Effector memory CD4-positive, alpha-beta T cell (primary cell): Measurements from ENCODE around the gene WDR82.

ENCODE experiments used
- DNase-seq, 3 donors: peaks; one replicate each; pipeline ENCODE4 v3.0.0-alpha.2; 2020
- H3K27ac ChIP-seq: 2 replicates; pipeline ENCODE4 v1.7.0; 2013; ENCODE audit warnings: mild to moderate bottlenecking, low read length, moderate library complexity; ENCODE audit not compliant: insufficient read depth, poor library complexity, severe bottlenecking
- H3K27me3 ChIP-seq: replicated peaks from 2 replicates; pipeline ENCODE4 v1.7.0; 2013; ENCODE audit warnings: mild to moderate bottlenecking, low read length; ENCODE audit not compliant: insufficient read depth, control insufficient read depth, poor library complexity, severe bottlenecking
- H3K36me3 ChIP-seq: 2 replicates; pipeline ENCODE4 v1.7.0; 2013; ENCODE audit warnings: mild to moderate bottlenecking, low read length, moderate library complexity; ENCODE audit not compliant: control insufficient read depth, insufficient read depth
- H3K4me1 ChIP-seq: 2 replicates; pipeline ENCODE4 v1.7.0; 2013; ENCODE audit warnings: low read length, mild to moderate bottlenecking; ENCODE audit not compliant: control insufficient read depth, insufficient read depth, poor library complexity, severe bottlenecking
- H3K4me3 ChIP-seq: 2 replicates; pipeline ENCODE4 v1.7.0; 2013; ENCODE audit warnings: low read length, low read depth, mild to moderate bottlenecking; ENCODE audit not compliant: insufficient read depth, poor library complexity, severe bottlenecking
- H3K9me3 ChIP-seq: 2 replicates; pipeline ENCODE4 v1.7.0; 2013; ENCODE audit warnings: mild to moderate bottlenecking, low read length, moderate library complexity; ENCODE audit not compliant: control insufficient read depth

Gene WDR82

DNA sequence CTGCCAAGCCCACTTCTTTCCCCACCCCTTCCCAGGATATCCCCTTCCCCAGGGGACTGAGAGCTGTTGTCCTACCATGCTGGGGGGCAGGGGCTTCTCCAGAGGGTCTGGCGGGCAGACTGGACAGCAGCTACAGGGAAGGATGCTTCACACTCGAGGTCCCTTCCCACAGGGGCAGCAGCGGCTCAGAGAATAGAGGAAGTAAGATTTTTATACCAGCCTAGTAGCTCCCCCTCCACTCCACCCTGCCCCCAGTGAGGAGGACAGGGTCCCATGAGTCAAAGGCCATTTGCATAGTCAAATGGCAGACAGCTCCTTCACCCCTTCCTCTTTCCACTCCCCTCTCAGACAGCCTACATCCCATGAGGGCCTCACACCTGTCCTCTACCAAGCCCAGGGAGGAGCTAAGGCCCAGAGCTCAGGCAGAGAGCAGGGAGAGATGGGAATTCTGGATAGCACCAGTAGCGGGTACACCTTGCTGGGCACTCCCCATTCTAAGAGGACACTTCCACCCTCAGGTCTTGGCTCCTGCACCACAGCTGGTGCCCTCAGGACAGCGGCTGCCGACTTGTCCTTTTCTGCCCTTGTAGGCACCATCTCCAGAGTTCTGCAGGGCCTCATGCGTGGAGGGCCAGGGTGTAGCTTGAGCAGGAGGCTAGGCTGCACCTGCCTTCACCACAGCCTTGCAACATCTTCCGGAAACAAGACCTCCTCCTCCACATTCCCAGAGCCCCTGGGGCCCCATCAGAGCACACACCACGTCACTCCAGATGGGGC, 52.8 kb downstream of the WDR82 start, which contains the start of gene TLR9:
TSS of gene TLR9 (minus strand) at position 194 of the 777 bp plus-strand sequence. CDS start at position 78, 116 bp downstream.
- DNase-seq: no peak
- Histone ChIP-seq H3K4me3 (no peak within 1 kb of the TSS), H3K4me1 (peaks cover 56% of the 10 kb centered on the region), H3K9me3 (no peaks in the 10 kb centered on the region), H3K27me3 (no peaks in the 10 kb centered on the region), H3K36me3 (peaks cover 32% of the 10 kb centered on the region), H3K27ac (peak within 1 kb of the TSS; percentile 37)

DNA sequence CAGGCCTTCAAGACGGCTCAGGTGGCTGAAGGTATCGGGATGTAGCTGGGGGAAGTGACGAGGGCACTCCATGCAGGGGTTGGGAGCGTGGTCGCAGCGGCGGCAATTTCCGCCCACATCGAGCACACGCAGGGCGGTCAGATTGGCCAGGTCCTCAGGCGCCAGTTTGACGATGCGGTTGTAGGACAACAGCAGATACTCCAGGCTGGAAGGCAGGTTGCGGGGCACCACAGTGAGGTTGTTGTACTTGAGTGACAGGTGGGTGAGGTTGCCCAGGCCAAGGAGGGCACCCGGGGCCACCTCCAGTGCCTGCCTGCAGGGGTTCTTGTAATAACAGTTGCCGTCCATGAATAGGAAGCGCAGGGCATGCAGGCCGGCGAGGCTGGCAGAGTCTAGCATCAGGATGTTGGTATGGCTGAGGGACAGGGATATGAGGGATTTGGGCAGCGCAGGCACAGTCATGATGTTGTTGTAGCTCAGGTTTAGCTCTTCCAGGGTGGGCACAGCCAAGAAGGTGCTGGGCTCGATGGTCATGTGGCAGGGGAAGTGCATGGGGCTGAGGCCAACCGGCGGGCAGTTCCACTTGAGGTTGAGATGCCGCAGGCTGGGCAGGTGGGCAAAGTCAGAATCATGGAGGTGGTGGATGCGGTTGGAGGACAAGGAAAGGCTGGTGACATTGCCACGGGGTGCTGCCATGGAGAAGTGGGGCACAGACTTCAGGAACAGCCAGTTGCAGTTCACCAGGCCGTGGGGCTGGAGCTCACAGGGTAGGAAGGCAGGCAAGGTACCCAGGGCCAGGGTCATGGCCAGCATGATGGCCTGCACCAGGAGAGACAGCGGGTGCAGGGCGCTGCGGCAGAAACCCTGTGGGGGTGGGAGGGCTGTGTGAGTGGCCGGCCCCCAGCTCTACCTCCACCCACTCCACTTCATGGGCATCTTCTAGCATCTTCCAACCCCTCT, 54.7 kb downstream of the WDR82 start:
- Histone ChIP-seq H3K27me3 (no peaks in the 10 kb centered on the region), H3K27ac (no peak overlapping the region), H3K4me3 (no peak overlapping the region), H3K4me1 (peaks cover 73% of the 10 kb centered on the region), H3K36me3 (peaks cover 13% of the 10 kb centered on the region), H3K9me3 (no peaks in the 10 kb centered on the region)
- DNase-seq: no peak

DNA sequence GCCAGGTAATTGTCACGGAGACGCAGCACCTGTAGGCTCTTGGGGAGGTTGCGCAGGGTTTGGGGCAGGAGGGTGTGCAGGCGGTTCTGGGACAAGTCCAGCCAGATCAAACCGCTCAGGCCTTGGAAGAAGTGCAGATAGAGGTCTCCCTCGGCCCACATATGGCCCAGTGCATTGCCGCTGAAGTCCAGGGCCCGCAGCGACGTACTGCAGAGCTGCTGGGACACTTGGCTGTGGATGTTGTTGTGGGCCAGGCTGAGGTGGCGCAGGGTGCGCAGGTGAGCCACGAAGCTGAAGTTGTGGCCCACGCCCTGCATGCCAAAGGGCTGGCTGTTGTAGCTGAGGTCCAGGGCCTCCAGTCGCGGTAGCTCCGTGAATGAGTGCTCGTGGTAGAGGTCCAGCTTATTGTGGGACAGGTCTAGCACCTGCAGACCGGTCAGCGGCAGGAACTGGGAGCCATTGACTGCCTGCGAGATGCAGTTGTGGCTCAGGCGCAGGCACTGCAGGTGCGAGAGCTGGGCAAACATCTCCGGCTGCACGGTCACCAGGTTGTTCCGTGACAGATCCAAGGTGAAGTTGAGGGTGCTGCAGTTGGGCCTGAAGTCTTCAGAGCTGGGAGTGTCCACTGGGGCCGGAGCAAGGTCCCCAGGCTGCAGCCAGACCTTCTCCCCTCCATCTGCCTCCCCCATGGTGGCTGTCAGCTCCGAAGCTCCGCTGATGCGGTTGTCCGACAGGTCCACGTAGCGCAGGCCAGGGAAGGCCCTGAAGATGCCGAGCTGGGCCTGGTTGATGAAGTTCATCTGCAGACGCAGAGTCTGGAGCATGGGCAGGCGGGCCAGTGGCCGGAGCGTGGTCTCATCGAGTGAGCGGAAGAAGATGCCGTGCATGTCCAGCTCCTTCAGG, 55.9 kb downstream of the WDR82 start:
- Histone ChIP-seq H3K4me1 (peaks cover 84% of the 10 kb centered on the region), H3K36me3 (peaks cover 1% of the 10 kb centered on the region), H3K27ac (peak overlapping the region; percentile 52), H3K9me3 (no peaks in the 10 kb centered on the region), H3K4me3 (peak overlapping the region; percentile 46), H3K27me3 (no peaks in the 10 kb centered on the region)
- no peak for DNase-seq

DNA sequence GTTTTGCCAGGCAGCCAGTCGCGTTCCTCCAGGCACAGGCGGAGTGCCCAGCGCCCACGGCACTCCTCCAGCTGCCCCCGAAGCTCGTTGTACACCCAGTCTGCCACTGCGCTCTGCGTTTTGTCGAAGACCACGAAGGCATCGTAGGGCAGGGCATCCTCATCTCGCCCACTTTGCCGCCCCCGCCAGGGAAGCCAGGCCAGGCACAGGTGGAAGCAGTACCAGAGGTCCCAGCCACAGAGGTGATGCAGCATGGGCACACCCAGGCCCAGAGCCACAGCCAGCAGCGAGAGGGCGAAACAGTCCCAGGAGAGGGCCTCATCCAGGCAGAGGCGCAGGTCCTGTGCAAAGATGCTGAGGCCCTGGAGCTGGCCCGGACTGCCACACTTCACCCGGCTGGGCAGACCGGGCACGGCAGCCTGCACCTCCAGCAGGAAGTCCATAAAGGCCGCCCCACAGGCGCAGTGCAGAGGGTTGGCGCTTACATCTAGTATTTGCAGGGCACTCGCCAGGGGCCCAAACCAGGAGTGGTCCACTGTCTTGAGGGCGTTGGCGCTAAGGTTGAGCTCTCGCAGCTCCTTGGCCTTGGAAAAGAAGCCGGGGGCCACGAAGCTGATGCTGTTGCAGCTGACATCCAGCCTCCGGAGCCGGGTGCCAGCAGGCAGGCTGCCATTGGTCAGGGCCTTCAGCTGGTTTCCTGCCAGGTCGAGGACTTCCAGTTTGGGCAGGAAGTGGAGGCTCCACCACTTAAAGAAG, 56.7 kb downstream of the WDR82 start:
- Histone ChIP-seq H3K4me3 (peak overlapping the region; percentile 46), H3K27ac (peak overlapping the region; percentile 52), H3K4me1 (peaks cover 92% of the 10 kb centered on the region), H3K9me3 (no peaks in the 10 kb centered on the region), H3K27me3 (no peaks in the 10 kb centered on the region), H3K36me3 (no peaks in the 10 kb centered on the region)
- DNase-seq: peak; percentile 47 to 55 (median 49)

DNA sequence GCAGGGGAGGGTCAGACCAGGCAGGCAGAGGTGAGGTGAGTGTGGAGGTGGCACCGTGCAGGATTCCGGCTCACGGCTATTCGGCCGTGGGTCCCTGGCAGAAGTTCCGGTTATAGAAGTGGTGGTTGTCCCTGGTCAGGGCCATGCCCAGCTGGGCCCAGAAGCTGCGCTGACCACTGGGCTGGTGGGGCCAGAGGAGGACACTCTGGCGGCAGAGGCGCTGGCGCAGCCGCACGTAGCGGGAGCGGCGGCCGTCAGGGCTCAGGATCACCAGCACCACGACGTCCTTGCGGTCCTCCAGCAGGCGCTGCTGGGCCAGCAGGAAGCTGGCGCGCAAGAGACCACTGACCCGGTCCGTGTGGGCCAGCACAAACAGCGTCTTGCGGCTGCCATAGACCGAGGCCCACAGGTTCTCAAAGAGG, 57.3 kb downstream of the WDR82 start:
- no peak overlapping the region for H3K4me3 ChIP-seq
- H3K27me3 ChIP-seq: no peaks in the 10 kb centered on the region
- no peak for DNase-seq
- peaks cover 92% of the 10 kb centered on the region for H3K4me1 ChIP-seq
- no peak overlapping the region for H3K27ac ChIP-seq
- no peaks in the 10 kb centered on the region for H3K36me3 ChIP-seq
- H3K9me3 ChIP-seq: no peaks in the 10 kb centered on the region

DNA sequence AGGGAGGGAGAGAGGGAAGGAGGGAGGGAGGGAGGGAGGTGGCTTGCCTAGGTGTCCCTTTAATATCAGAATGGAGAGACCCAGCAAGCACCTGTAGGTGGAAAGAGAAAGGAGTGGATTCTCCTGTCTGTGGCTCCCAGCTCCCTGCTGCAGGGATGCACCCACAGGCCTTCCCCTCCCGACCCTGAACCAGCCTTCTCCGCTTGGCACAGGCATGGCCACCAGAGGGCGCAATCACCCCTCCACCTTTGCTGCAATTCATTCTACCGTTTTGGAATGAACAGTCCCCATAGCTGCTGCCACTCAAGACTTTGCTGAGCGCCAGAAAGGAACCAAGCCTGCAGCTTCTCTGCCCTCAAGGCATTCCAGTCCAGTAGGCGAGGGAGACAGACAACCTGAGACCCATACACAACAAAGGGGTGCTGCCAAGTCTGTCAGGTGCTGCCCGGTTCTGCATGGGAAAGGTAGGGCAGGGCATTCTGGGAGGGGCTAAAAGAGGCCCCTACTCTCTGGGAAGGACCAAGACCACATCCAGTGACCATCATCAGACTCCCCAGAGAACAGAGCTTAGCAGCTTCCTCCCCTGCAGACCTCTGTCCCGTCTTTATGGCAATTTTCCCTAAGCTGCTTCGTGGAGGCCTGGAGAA, 57.9 kb downstream of the WDR82 start:
- no peaks in the 10 kb centered on the region for H3K36me3 ChIP-seq
- DNase-seq: peak; percentile 70 to 80 (median 72)
- H3K4me1 ChIP-seq: peaks cover 92% of the 10 kb centered on the region
- H3K4me3 ChIP-seq: no peak overlapping the region
- H3K27ac ChIP-seq: no peak overlapping the region
- no peaks in the 10 kb centered on the region for H3K9me3 ChIP-seq
- no peaks in the 10 kb centered on the region for H3K27me3 ChIP-seq

DNA sequence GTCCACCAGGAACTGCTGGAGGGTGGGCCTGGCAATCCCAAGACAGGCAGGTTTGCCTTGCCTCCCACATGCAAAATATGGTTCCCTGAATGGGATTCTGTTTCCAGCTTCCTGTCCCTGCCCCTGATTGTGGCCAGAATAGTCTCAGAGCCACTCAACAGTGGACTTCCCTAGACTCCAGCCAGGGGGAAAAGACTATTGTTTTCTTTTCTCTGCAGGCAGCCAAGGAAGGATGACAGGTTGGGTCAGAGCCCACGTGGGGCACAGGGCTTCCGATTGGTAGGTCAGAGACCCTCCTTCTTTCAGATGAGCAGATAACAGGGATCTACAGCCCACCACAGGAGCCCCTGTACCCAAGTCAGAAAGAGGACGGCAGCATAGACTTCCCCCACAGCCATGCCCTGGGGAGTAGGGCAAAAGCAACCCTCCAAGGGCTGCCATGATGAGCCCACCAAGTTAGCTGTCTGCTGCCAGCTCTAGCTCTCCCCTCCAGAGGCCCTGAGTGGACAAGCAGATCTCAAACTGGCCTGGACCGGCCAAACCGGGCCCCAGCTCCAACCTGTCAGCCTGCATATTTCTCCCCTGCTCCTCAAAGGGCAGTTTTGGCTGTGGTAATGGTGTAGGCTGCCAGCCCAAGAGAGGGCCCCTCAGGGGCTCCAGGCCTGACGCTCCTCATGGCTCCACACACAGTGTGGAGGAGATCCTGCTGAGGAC, 59.4 kb downstream of the WDR82 start:
- Histone ChIP-seq H3K27me3 (no peaks in the 10 kb centered on the region), H3K4me1 (peaks cover 83% of the 10 kb centered on the region), H3K27ac (peak overlapping the region; percentile 52), H3K36me3 (peaks cover 8% of the 10 kb centered on the region), H3K4me3 (no peak overlapping the region), H3K9me3 (no peaks in the 10 kb centered on the region)
- DNase-seq: no peak

DNA sequence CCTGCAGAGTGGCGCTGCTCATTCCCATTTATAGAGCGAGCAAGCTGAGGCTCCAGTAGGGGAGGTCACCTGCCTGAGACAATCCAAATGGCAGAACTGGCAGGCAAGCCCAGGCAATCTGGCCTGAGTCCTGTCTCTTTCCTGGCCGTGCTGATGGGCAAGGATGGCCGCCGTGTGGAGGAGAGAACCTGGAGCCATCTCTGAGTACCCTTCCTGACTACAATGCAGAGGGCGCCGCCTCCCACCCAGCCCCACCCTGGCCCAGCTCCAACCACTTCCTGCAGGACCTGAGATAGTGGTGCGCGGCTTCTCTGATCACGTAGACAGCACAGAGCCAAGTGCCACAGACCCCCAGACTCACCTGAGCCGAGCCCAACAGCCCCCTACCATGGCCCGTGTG, 60.0 kb downstream of the WDR82 start:
- Histone ChIP-seq H3K36me3 (peaks cover 14% of the 10 kb centered on the region), H3K27ac (peak overlapping the region; percentile 55), H3K9me3 (no peaks in the 10 kb centered on the region), H3K27me3 (no peaks in the 10 kb centered on the region), H3K4me1 (peaks cover 77% of the 10 kb centered on the region), H3K4me3 (no peak overlapping the region)
- DNase-seq: peak in 1 of 3 donors; percentile 29
